ENCODE results near the gene CPNE7.

The CPNE7 gene

DNA sequence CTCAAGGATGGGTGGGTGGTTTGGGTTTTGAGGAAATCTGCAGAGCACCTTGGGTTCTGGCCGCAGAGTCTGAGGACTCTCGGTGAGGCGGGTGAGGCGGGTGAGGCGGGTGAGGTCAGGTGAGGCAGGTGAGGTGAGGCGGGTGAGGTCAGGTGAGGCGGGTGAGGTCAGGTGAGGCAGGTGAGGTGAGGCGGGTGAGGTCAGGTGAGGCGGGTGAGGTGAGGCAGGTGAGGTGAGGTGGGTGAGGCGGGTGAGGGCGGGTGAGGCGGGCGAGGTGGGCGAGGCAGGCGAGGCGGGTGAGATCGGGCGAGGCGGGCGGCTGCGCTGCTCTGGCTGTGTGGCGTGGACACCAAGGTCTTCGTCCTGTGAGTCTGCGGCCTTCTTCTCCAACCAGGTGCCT is 39.2 kb upstream of the CPNE7 start:
- TF ChIP-seq, protein P1, sequence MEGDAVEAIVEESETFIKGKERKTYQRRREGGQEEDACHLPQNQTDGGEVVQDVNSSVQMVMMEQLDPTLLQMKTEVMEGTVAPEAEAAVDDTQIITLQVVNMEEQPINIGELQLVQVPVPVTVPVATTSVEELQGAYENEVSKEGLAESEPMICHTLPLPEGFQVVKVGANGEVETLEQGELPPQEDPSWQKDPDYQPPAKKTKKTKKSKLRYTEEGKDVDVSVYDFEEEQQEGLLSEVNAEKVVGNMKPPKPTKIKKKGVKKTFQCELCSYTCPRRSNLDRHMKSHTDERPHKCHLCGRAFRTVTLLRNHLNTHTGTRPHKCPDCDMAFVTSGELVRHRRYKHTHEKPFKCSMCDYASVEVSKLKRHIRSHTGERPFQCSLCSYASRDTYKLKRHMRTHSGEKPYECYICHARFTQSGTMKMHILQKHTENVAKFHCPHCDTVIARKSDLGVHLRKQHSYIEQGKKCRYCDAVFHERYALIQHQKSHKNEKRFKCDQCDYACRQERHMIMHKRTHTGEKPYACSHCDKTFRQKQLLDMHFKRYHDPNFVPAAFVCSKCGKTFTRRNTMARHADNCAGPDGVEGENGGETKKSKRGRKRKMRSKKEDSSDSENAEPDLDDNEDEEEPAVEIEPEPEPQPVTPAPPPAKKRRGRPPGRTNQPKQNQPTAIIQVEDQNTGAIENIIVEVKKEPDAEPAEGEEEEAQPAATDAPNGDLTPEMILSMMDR (IDR thresholded peaks at IDR 0.05; ENCODE audit: insufficient read depth, low read length, poor library complexity, severe bottlenecking), result no peak
- Histone ChIP-seq H3K27me3 (replicated peaks; ENCODE audit: control insufficient read depth, insufficient read depth, low read length) (no peaks in the 10 kb centered on the region), H3K36me3 (ENCODE audit: control insufficient read depth, insufficient read depth, low read length) (peaks cover 37% of the 10 kb centered on the region), H3K4me3 (replicated peaks; ENCODE audit: low read depth, low read length) (no peak overlapping the region)
- DNase-seq (ENCODE audit: extremely low read depth, insufficient read length), result no peak

DNA sequence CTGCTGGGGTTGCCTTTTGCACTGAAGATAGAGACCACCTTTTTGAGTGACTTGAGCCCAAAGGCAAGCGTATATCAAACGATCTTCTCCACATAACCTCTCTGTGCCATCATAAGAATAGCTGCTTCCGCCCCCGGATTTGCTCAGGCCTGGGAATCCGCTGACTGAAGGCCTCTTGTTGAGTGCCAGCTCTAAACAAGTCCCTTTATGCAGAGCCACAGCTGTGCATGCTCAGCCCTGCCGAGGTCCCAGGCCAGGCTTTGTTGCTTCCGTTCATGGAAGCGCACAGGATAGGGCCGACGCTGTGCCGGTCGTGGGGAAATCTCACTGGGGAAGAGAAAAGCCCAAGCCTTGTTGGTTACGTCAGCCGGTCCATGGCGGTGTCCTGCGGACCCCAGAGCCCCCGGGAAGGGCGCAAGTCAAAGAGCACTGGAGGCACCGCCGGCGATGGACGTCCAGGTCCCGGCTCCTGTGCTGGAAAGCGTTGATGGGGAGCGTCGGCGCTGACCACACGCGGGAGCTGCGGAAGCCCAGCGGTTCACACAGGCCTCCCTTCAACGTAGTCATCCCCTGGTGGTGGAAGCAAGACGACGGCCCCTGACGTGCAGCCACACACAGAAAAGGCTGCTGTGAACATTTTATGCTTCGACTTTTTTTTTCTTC is 38.5 kb upstream of the CPNE7 start:
- no peak for DNase-seq (ENCODE audit: extremely low read depth, insufficient read length)
- Histone ChIP-seq H3K36me3 (ENCODE audit: control insufficient read depth, insufficient read depth, low read length) (peaks cover 31% of the 10 kb centered on the region), H3K4me3 (replicated peaks; ENCODE audit: low read depth, low read length) (no peak overlapping the region), H3K27me3 (replicated peaks; ENCODE audit: control insufficient read depth, insufficient read depth, low read length) (no peaks in the 10 kb centered on the region)
- TF ChIP-seq, protein P1 (IDR thresholded peaks at IDR 0.05; ENCODE audit: insufficient read depth, low read length, poor library complexity, severe bottlenecking), result no peak

DNA sequence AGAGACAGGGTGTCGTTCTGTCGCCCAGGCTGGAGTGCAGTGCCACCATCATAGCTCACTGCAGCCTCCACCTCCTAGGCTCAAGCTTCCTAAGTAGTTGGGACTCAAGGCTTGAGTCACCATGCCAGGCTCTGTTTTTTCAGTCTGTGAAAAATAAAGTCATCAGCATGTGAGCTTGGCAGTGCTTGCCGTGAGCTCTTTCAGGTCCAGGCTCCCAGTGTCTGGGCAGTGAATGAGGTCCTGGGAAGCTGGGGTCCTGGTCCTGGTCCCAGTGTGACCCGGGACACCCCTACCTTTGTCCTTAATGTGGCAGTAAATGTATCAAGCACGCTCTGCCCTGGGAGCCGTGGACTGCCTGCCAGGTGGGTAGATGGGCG is 38.0 kb upstream of the CPNE7 start:
- Histone ChIP-seq H3K4me3 (replicated peaks; ENCODE audit: low read depth, low read length) (no peak overlapping the region), H3K27me3 (replicated peaks; ENCODE audit: control insufficient read depth, insufficient read depth, low read length) (no peaks in the 10 kb centered on the region), H3K36me3 (ENCODE audit: control insufficient read depth, insufficient read depth, low read length) (peaks cover 29% of the 10 kb centered on the region)
- TF ChIP-seq, protein P1 (IDR thresholded peaks at IDR 0.05; ENCODE audit: insufficient read depth, low read length, poor library complexity, severe bottlenecking), result no peak
- no peak for DNase-seq (ENCODE audit: extremely low read depth, insufficient read length)

DNA sequence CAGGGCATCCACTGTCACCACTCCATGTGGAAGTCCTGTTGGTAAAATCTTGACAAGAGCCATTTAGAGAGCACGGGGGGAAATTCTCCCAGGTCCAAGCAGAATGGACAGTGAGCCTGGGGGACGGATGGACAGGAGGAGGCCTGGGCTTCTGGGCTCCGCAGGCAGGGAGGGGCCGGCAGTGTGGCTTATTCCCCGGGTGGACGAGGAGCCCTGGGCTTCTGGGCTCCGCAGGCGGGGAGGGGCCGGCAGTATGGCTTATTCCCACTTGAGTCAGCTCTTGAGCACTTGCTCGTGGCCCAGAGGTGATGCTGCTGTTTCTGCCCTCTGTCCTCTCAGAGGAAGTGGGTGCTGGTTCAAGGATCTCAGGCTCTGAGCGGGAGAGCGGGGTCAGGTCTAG is 37.3 kb upstream of the CPNE7 start:
- TF ChIP-seq, protein P1 (IDR thresholded peaks at IDR 0.05; ENCODE audit: insufficient read depth, low read length, poor library complexity, severe bottlenecking), result no peak
- no peak for DNase-seq (ENCODE audit: extremely low read depth, insufficient read length)

DNA sequence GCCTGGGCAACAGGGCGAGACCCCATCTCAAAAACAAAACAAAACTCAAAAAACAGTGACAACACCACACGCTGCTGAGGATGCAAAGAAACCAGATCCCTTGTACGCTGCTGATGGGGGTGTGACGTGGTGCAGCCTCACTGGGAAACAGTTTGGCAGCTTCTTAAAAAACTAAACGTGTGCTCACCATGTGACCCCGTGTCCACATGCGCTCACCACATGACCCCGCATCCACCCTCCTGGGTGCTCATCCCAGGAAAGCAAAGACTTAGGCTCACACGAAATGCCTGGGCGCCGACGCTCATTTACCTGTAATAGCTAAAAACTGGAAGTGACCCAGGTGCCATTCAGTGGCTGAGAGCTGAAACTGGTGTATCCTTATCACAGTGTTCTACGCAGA is 35.0 kb upstream of the CPNE7 start:
- Histone ChIP-seq H3K27me3 (replicated peaks; ENCODE audit: control insufficient read depth, insufficient read depth, low read length) (no peaks in the 10 kb centered on the region), H3K4me3 (replicated peaks; ENCODE audit: low read depth, low read length) (no peak overlapping the region), H3K36me3 (ENCODE audit: control insufficient read depth, insufficient read depth, low read length) (peaks cover 20% of the 10 kb centered on the region)
- DNase-seq (ENCODE audit: extremely low read depth, insufficient read length), result no peak
- TF ChIP-seq, protein P1 (IDR thresholded peaks at IDR 0.05; ENCODE audit: insufficient read depth, low read length, poor library complexity, severe bottlenecking), result no peak

More for the DNA sequence above, 37.3 kb upstream of the CPNE7 start:
- peaks cover 29% of the 10 kb centered on the region for H3K36me3 ChIP-seq (ENCODE audit: control insufficient read depth, insufficient read depth, low read length)
- no peaks in the 10 kb centered on the region for H3K27me3 ChIP-seq (replicated peaks; ENCODE audit: control insufficient read depth, insufficient read depth, low read length)
- no peak overlapping the region for H3K4me3 ChIP-seq (replicated peaks; ENCODE audit: low read depth, low read length)

DNA sequence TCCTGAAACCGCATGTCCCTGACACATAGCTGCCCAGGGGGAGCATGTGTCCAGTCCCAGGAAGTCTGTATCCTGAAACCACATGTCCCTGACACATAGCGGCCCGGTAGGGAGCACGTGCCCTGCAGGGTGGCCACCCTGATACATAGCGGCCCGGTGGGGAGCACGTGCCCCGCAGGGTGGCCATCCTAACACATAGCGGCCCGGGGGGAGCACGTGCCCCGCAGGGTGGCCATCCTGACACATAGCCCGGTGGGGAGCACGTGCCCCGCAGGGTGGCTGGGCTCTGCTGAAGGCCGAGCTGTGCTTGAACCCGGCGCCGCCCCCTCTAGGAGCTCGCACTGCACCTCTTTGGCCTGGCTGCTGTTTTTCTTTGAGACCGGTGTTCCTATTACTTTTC is 33.8 kb upstream of the CPNE7 start:
- H3K36me3 ChIP-seq (ENCODE audit: control insufficient read depth, insufficient read depth, low read length), result peaks cover 18% of the 10 kb centered on the region
- no peaks in the 10 kb centered on the region for H3K27me3 ChIP-seq (replicated peaks; ENCODE audit: control insufficient read depth, insufficient read depth, low read length)
- DNase-seq (ENCODE audit: extremely low read depth, insufficient read length), result no peak
- TF ChIP-seq, protein P1 (IDR thresholded peaks at IDR 0.05; ENCODE audit: insufficient read depth, low read length, poor library complexity, severe bottlenecking), result no peak
- no peak overlapping the region for H3K4me3 ChIP-seq (replicated peaks; ENCODE audit: low read depth, low read length)
